ENCODE results near the gene NUDT14.

Gene NUDT14

GRCh38 chr14:105168093-105168420 is 13.1 kb downstream of the NUDT14 start:
- DNase-seq: no peak
- Histone ChIP-seq H3K27ac (ENCODE audit: low read length, poor library complexity, severe bottlenecking) (no peak overlapping the region), H4K91ac (ENCODE audit: low read length) (no peak overlapping the region), H2BK5ac (ENCODE audit: low read depth, low read length, poor library complexity, severe bottlenecking) (no peak overlapping the region), H2AK5ac (ENCODE audit: low read length, severe bottlenecking) (no peak overlapping the region), H3K9ac (ENCODE audit: low read length) (no peak overlapping the region), H3K4ac (ENCODE audit: low read depth in 1 of 2, low read length in 2 of 2) (no peak overlapping the region), H3K23ac (ENCODE audit: low read length in 2 of 2) (peak overlapping the region in 1 of 2 experiments; percentile 80), H2AFZ (ENCODE audit: low read depth, low read length) (no peak overlapping the region), H3K18ac (ENCODE audit: low read depth in 1 of 2, low read length in 2 of 2) (no peak overlapping the region), H3K79me1 (replicated peaks; ENCODE audit: low read length, poor library complexity, severe bottlenecking) (no peaks in the 10 kb centered on the region), H3K36me3 (ENCODE audit: control insufficient read depth in 1 of 2, insufficient read depth in 2 of 2, low read depth in 1 of 2, low read length in 2 of 2) (no peaks in the 10 kb centered on the region), H3K27me3 (ENCODE audit: control insufficient read depth in 1 of 2, insufficient read depth in 1 of 2, low read length in 2 of 2) (peaks cover 55 to 57% of the 10 kb centered on the region in 2 experiments), H3K4me1 (ENCODE audit: control insufficient read depth, insufficient read depth, low read depth, low read length) (peaks cover 31% of the 10 kb centered on the region), H3K9me3 (ENCODE audit: control insufficient read depth, low read length) (no peaks in the 10 kb centered on the region), H3K4me2 (ENCODE audit: low read length, poor library complexity, severe bottlenecking) (peak overlapping the region; percentile 70), H3K14ac (ENCODE audit: low read length in 2 of 2) (peak overlapping the region in 1 of 2 experiments; percentile 66), H4K8ac (ENCODE audit: low read length) (no peak overlapping the region), H3K4me3 (ENCODE audit: insufficient read depth in 1 of 2, low read depth in 1 of 2, low read length in 2 of 2) (peak overlapping the region in 1 of 2 experiments; percentile 35), H2BK12ac (ENCODE audit: low read length in 2 of 2) (no peak overlapping the region), H2BK120ac (ENCODE audit: low read depth, low read length) (no peak overlapping the region), H2BK15ac (ENCODE audit: low read depth, poor library complexity, severe bottlenecking) (peak overlapping the region; percentile 35)
- 0% methylated on average over 10 of the region's 46 CpGs for WGBS

GRCh38 chr14:105167303-105168092 is 13.6 kb downstream of the NUDT14 start:
- Histone ChIP-seq H3K23ac (ENCODE audit: low read length in 2 of 2) (peak overlapping the region in 1 of 2 experiments; percentile 80), H4K8ac (ENCODE audit: low read length) (no peak overlapping the region), H3K36me3 (ENCODE audit: control insufficient read depth in 1 of 2, insufficient read depth in 2 of 2, low read depth in 1 of 2, low read length in 2 of 2) (no peaks in the 10 kb centered on the region), H3K4me2 (ENCODE audit: low read length, poor library complexity, severe bottlenecking) (peak overlapping the region; percentile 70), H3K4me3 (ENCODE audit: insufficient read depth in 1 of 2, low read depth in 1 of 2, low read length in 2 of 2) (peak overlapping the region in 1 of 2 experiments; percentile 35), H2AFZ (ENCODE audit: low read depth, low read length) (no peak overlapping the region), H2BK120ac (ENCODE audit: low read depth, low read length) (no peak overlapping the region), H4K91ac (ENCODE audit: low read length) (peak overlapping the region; percentile 58), H3K27me3 (ENCODE audit: control insufficient read depth in 1 of 2, insufficient read depth in 1 of 2, low read length in 2 of 2) (peaks cover 52 to 58% of the 10 kb centered on the region in 2 experiments), H2AK5ac (ENCODE audit: low read length, severe bottlenecking) (no peak overlapping the region), H2BK15ac (ENCODE audit: low read depth, poor library complexity, severe bottlenecking) (peak overlapping the region; percentile 35), H3K9ac (ENCODE audit: low read length) (no peak overlapping the region), H2BK12ac (ENCODE audit: low read length in 2 of 2) (peak overlapping the region in 1 of 2 experiments; percentile 39), H3K18ac (ENCODE audit: low read depth in 1 of 2, low read length in 2 of 2) (no peak overlapping the region), H3K79me1 (replicated peaks; ENCODE audit: low read length, poor library complexity, severe bottlenecking) (no peaks in the 10 kb centered on the region), H3K14ac (ENCODE audit: low read length in 2 of 2) (peak overlapping the region in 1 of 2 experiments; percentile 66), H3K9me3 (ENCODE audit: control insufficient read depth, low read length) (no peaks in the 10 kb centered on the region), H3K4ac (ENCODE audit: low read depth in 1 of 2, low read length in 2 of 2) (no peak overlapping the region), H3K27ac (ENCODE audit: low read length, poor library complexity, severe bottlenecking) (no peak overlapping the region), H3K4me1 (ENCODE audit: control insufficient read depth, insufficient read depth, low read depth, low read length) (peaks cover 31% of the 10 kb centered on the region), H2BK5ac (ENCODE audit: low read depth, low read length, poor library complexity, severe bottlenecking) (no peak overlapping the region)
- WGBS: under 1% methylated on average over 40 of the region's 116 CpGs
- DNase-seq: no peak

GRCh38 chr14:105166571-105167302 is 14.4 kb downstream of the NUDT14 start:
- H3K4me2 ChIP-seq (ENCODE audit: low read length, poor library complexity, severe bottlenecking): no peak overlapping the region
- H2BK120ac ChIP-seq (ENCODE audit: low read depth, low read length): no peak overlapping the region
- no peak overlapping the region for H2BK12ac ChIP-seq (ENCODE audit: low read length in 2 of 2)
- no peak overlapping the region for H2BK5ac ChIP-seq (ENCODE audit: low read depth, low read length, poor library complexity, severe bottlenecking)
- no peak overlapping the region for H3K9ac ChIP-seq (ENCODE audit: low read length)
- no peak overlapping the region for H3K23ac ChIP-seq (ENCODE audit: low read length in 2 of 2)
- H3K14ac ChIP-seq (ENCODE audit: low read length in 2 of 2): no peak overlapping the region
- no peak overlapping the region for H4K8ac ChIP-seq (ENCODE audit: low read length)
- 83% methylated on average over 22 of the region's 22 CpGs for WGBS
- peaks cover 31% of the 10 kb centered on the region for H3K4me1 ChIP-seq (ENCODE audit: control insufficient read depth, insufficient read depth, low read depth, low read length)
- no peak overlapping the region for H3K18ac ChIP-seq (ENCODE audit: low read depth in 1 of 2, low read length in 2 of 2)
- H3K27me3 ChIP-seq (ENCODE audit: control insufficient read depth in 1 of 2, insufficient read depth in 1 of 2, low read length in 2 of 2): peaks cover 51 to 61% of the 10 kb centered on the region in 2 experiments
- no peaks in the 10 kb centered on the region for H3K9me3 ChIP-seq (ENCODE audit: control insufficient read depth, low read length)
- H4K91ac ChIP-seq (ENCODE audit: low read length): no peak overlapping the region
- no peak overlapping the region for H3K27ac ChIP-seq (ENCODE audit: low read length, poor library complexity, severe bottlenecking)
- H2AFZ ChIP-seq (ENCODE audit: low read depth, low read length): no peak overlapping the region
- H2AK5ac ChIP-seq (ENCODE audit: low read length, severe bottlenecking): no peak overlapping the region
- no peak overlapping the region for H3K4ac ChIP-seq (ENCODE audit: low read depth in 1 of 2, low read length in 2 of 2)
- H3K4me3 ChIP-seq (ENCODE audit: insufficient read depth in 1 of 2, low read depth in 1 of 2, low read length in 2 of 2): no peak overlapping the region
- DNase-seq: no peak
- no peak overlapping the region for H2BK15ac ChIP-seq (ENCODE audit: low read depth, poor library complexity, severe bottlenecking)
- H3K36me3 ChIP-seq (ENCODE audit: control insufficient read depth in 1 of 2, insufficient read depth in 2 of 2, low read depth in 1 of 2, low read length in 2 of 2): no peaks in the 10 kb centered on the region
- no peaks in the 10 kb centered on the region for H3K79me1 ChIP-seq (replicated peaks; ENCODE audit: low read length, poor library complexity, severe bottlenecking)

- H3K4ac ChIP-seq (ENCODE audit: low read depth in 1 of 2, low read length in 2 of 2): no peak overlapping the region
- H2BK5ac ChIP-seq (ENCODE audit: low read depth, low read length, poor library complexity, severe bottlenecking): no peak overlapping the region
- H3K4me3 ChIP-seq (ENCODE audit: insufficient read depth in 1 of 2, low read depth in 1 of 2, low read length in 2 of 2): no peak overlapping the region
- H3K4me1 ChIP-seq (ENCODE audit: control insufficient read depth, insufficient read depth, low read depth, low read length): peaks cover 26% of the 10 kb centered on the region
- H3K27me3 ChIP-seq (ENCODE audit: control insufficient read depth in 1 of 2, insufficient read depth in 1 of 2, low read length in 2 of 2): peaks cover 46 to 52% of the 10 kb centered on the region in 2 experiments
- H2AFZ ChIP-seq (ENCODE audit: low read depth, low read length): no peak overlapping the region
- no peaks in the 10 kb centered on the region for H3K36me3 ChIP-seq (ENCODE audit: control insufficient read depth in 1 of 2, insufficient read depth in 2 of 2, low read depth in 1 of 2, low read length in 2 of 2)
- no peak overlapping the region for H3K9ac ChIP-seq (ENCODE audit: low read length)
- H3K4me2 ChIP-seq (ENCODE audit: low read length, poor library complexity, severe bottlenecking): no peak overlapping the region
- H3K9me3 ChIP-seq (ENCODE audit: control insufficient read depth, low read length): no peaks in the 10 kb centered on the region
- no peak overlapping the region for H4K8ac ChIP-seq (ENCODE audit: low read length)
- no peak overlapping the region for H2BK12ac ChIP-seq (ENCODE audit: low read length in 2 of 2)
- H3K18ac ChIP-seq (ENCODE audit: low read depth in 1 of 2, low read length in 2 of 2): no peak overlapping the region
- H3K14ac ChIP-seq (ENCODE audit: low read length in 2 of 2): no peak overlapping the region
- no peak overlapping the region for H3K27ac ChIP-seq (ENCODE audit: low read length, poor library complexity, severe bottlenecking)
- 93% methylated on average over 32 of the region's 32 CpGs for WGBS
- H3K79me1 ChIP-seq (replicated peaks; ENCODE audit: low read length, poor library complexity, severe bottlenecking): no peaks in the 10 kb centered on the region
- H4K91ac ChIP-seq (ENCODE audit: low read length): no peak overlapping the region
- H2AK5ac ChIP-seq (ENCODE audit: low read length, severe bottlenecking): no peak overlapping the region
- DNase-seq: no peak
- H3K23ac ChIP-seq (ENCODE audit: low read length in 2 of 2): no peak overlapping the region
- no peak overlapping the region for H2BK15ac ChIP-seq (ENCODE audit: low read depth, poor library complexity, severe bottlenecking)
- no peak overlapping the region for H2BK120ac ChIP-seq (ENCODE audit: low read depth, low read length)
These were observed 15.2 kb downstream of the NUDT14 start for GRCh38 chr14:105165761-105166485.
